ENCODE data around the gene PRDM16. TPM values are rescaled to one million over a fixed set of nuclear protein-coding genes. Genes with fewer than 3 reads are reported as not detected.

Gene PRDM16
- total RNA-seq, 1 donor from 2014 or later = 84.2 TPM

- no peak overlapping the region for H3K4me3 ChIP-seq
- TF ChIP-seq, protein P1, sequence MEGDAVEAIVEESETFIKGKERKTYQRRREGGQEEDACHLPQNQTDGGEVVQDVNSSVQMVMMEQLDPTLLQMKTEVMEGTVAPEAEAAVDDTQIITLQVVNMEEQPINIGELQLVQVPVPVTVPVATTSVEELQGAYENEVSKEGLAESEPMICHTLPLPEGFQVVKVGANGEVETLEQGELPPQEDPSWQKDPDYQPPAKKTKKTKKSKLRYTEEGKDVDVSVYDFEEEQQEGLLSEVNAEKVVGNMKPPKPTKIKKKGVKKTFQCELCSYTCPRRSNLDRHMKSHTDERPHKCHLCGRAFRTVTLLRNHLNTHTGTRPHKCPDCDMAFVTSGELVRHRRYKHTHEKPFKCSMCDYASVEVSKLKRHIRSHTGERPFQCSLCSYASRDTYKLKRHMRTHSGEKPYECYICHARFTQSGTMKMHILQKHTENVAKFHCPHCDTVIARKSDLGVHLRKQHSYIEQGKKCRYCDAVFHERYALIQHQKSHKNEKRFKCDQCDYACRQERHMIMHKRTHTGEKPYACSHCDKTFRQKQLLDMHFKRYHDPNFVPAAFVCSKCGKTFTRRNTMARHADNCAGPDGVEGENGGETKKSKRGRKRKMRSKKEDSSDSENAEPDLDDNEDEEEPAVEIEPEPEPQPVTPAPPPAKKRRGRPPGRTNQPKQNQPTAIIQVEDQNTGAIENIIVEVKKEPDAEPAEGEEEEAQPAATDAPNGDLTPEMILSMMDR (IDR thresholded peaks at IDR 0.05) = no peak
- H3K4me1 ChIP-seq = peaks cover 0 to 2% of the 10 kb centered on the region in 2 donors
- no peaks in the 10 kb centered on the region for H3K9me3 ChIP-seq
- no peaks in the 10 kb centered on the region for H3K36me3 ChIP-seq
- intact Hi-C loops (cut with DNase I) = no loop called here
- no peaks in the 10 kb centered on the region for H3K27me3 ChIP-seq
- peak in 1 of 2 donors; percentile 61 for DNase-seq (ENCODE audit: low spot score in 2 of 2)
- no peak overlapping the region for H3K27ac ChIP-seq
These were observed 38.2 kb upstream of the PRDM16 start for GRCh38 chr1:3030663-3031381.

GRCh38 chr1:3031401-3032221 is 37.4 kb upstream of the PRDM16 start:
- H3K4me3 ChIP-seq = no peak overlapping the region
- no peaks in the 10 kb centered on the region for H3K36me3 ChIP-seq
- H3K4me1 ChIP-seq = peaks cover 0 to 3% of the 10 kb centered on the region in 2 donors
- TF ChIP-seq, protein P1 (IDR thresholded peaks at IDR 0.05) = no peak
- peak in 1 of 2 donors; percentile 66 for DNase-seq (ENCODE audit: low spot score in 2 of 2)
- H3K9me3 ChIP-seq = no peaks in the 10 kb centered on the region
- intact Hi-C loops (cut with DNase I) = no loop called here
- H3K27me3 ChIP-seq = no peaks in the 10 kb centered on the region
- H3K27ac ChIP-seq = no peak overlapping the region

DNA sequence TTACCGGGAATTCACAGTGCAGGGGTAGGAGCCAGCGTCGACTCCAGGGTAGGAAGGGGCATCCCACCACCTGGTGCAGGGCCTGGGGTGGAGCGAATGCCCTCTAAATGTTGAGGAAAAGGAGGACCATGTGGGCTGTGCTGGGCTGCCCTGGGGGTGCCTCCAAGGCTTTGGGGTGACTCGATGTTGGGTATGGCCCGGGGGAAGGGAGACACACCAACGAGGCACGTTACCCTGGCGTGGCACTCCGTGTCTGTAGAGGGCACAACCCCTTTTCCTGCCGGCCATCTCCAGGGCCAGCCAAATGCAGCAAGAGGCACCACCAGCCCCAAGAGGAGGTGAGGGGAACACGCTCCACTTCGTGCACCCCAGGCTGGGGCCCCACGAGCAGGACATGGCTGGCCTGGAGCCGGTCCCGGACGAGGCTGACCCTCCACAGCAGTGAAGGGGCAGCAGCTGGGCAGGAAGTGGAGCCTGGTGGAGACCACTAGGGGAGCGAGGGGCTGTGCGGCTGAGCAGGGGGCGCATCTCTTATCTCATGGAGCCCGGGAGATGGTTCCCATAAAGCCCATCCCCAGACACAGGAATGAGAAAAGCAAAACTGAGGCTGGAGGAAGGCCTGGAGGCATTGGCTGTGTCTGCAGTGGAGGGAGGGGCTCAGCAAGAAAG is 36.5 kb upstream of the PRDM16 start:
- no peaks in the 10 kb centered on the region for H3K9me3 ChIP-seq
- no peaks in the 10 kb centered on the region for H3K36me3 ChIP-seq
- H3K27me3 ChIP-seq = no peaks in the 10 kb centered on the region
- no peak overlapping the region for H3K27ac ChIP-seq
- DNase-seq (ENCODE audit: low spot score in 2 of 2) = peak in 1 of 2 donors; percentile 50
- peaks cover 0 to 3% of the 10 kb centered on the region in 2 donors for H3K4me1 ChIP-seq
- TF ChIP-seq, protein P1 (IDR thresholded peaks at IDR 0.05) = no peak
- intact Hi-C loops (cut with DNase I) = no loop called here
- no peak overlapping the region for H3K4me3 ChIP-seq

GRCh38 chr1:3033040-3033789 is 35.8 kb upstream of the PRDM16 start:
- Histone ChIP-seq H3K4me3 (no peak overlapping the region), H3K27ac (no peak overlapping the region), H3K27me3 (no peaks in the 10 kb centered on the region), H3K36me3 (no peaks in the 10 kb centered on the region), H3K4me1 (peaks cover 0 to 3% of the 10 kb centered on the region in 2 donors), H3K9me3 (no peaks in the 10 kb centered on the region)
- TF ChIP-seq, protein P1 (IDR thresholded peaks at IDR 0.05) = no peak
- DNase-seq (ENCODE audit: low spot score in 2 of 2) = peak in 1 of 2 donors; percentile 57
- intact Hi-C loops (cut with DNase I) = no loop called here

DNA sequence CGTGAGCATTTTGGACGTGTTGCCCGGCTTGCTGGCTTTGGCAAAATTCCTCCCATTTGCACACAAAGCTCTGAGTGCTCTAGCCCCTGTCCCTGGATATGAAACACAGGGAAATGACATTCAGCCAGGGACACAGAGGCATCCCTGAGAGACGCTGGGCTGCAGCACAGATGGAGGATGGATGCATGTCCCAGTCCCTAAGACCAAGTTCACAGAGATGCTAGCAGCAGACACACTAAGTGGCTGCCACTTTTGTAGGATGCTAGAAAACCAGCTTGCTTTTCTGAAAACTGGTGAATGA is 35.3 kb upstream of the PRDM16 start:
- H3K9me3 ChIP-seq = no peaks in the 10 kb centered on the region
- no peaks in the 10 kb centered on the region for H3K36me3 ChIP-seq
- TF ChIP-seq, protein P1 (IDR thresholded peaks at IDR 0.05) = no peak
- H3K4me3 ChIP-seq = no peak overlapping the region
- H3K4me1 ChIP-seq = peaks cover 0 to 3% of the 10 kb centered on the region in 2 donors
- H3K27me3 ChIP-seq = no peaks in the 10 kb centered on the region
- intact Hi-C loops (cut with DNase I) = no loop called here
- peak in 1 of 2 donors; percentile 45 for DNase-seq (ENCODE audit: low spot score in 2 of 2)
- H3K27ac ChIP-seq = no peak overlapping the region

Measured in ascending aorta (tissue), 2 donors.